ENCODE data around the gene SLC27A4. TPM values are rescaled to one million over a fixed set of nuclear protein-coding genes. Genes with fewer than 3 reads are reported as not detected.

SLC27A4 gene
- total and polyA plus RNA-seq, 10 donors = 8.4 to 15.5 (median 11.6) TPM

DNA sequence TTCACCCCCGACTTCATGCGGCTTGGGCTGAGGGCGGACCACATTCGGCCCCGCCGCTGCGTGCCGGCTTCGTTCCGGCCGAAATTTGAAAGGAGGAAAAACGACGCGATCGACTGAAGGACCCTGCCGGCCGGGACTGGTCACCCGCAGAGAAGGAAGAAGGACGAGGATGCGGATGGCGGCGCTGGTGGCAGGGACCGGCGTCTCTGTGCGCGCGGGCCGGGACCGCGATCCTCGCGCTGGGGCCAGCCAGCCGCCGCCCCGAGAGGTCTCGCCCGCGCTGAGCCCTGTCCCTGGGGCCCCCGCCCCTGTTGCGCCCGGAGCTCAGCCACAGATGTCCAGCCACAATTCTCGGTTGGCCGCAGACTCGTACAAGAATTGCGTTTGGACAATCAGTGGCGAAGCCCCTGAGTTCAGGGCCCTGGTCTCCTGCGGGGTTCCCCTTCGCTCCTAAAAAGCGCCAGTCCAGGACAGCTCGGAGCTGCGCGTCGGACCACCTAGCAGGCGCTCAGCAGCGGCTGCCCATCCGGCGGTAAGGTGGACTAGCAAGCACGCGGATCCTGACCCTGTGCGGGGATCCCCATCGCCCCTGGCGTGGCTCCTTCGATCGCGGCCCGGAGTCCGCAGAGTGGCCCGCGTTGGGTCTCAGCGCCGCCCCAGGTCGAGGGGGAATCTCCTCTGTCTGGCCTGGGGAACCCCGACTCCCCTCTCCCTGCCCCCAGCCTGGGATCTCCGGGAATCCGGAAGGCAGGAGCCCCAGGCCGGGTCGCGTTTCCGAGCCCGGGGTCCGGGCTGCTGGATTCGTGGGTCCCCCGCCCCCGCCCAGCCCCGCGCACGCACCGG, 52.2 kb downstream of the SLC27A4 start:
- TF ChIP-seq POLR2A (IDR thresholded peaks at IDR 0.05) = no peak
- peak in 2 of 3 donors; percentile 9 to 39 for TF ChIP-seq POLR2AphosphoS5 (IDR thresholded peaks at IDR 0.05)
- no peak for TF ChIP-seq CTCF (IDR thresholded peaks at IDR 0.05 in 8 of 11, conservative IDR thresholded peaks at IDR 0.05 in 3 of 11)
- H3K36me3 ChIP-seq = peaks cover 0 to 65% (median 56%) of the 10 kb centered on the region in 6 donors
- no peak overlapping the region for H3K4me3 ChIP-seq
- no peak overlapping the region for H3K27ac ChIP-seq
- H3K9me3 ChIP-seq = no peaks in the 10 kb centered on the region
- intact Hi-C loops (cut with DNase I; ENCODE audit: low total_unique reads) = no loop called here
- peaks cover 4 to 14% (median 9%) of the 10 kb centered on the region in 6 donors for H3K4me1 ChIP-seq
- H3K27me3 ChIP-seq (replicated peaks in 1 of 7) = peaks cover 0 to 10% (median 0%) of the 10 kb centered on the region in 7 donors
- no peak for DNase-seq
- 83 to 91% (median 90%) methylated on average over 45 to 88 of the region's 88 CpGs for WGBS, 5 donors

DNA sequence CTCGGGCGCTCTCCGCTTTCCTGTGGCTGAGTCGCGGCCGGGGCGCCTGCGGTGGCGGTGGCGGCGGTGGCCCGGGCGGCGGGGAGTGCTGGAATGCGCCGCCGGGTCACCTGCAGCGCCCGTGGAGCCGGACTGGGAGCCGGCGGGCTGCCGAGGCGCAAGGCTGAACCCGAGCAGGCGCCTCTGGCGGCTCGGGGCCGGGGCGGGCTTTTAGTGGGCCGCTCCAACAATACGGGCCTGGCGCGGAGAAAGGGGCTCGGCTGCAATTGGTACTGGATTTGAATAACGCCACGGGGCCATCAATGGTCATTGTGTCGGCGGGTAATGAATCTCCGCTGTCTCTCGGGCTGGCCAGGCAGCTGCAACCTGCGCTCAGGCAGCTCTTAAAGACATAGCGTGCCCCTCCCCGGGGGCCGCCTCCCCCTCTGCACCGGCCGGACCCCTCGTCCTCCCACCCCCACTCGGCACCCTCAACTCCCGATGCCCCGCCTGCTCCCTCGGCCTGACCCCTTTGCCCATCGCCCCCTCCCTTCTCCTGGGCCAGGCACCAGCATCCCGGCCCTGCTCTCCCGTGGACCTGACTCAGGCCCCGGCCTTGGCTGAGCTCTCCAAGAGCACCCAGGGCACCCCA, 52.9 kb downstream of the SLC27A4 start:
- peaks cover 4 to 19% (median 12%) of the 10 kb centered on the region in 6 donors for H3K4me1 ChIP-seq
- no peaks in the 10 kb centered on the region for H3K9me3 ChIP-seq
- no peak for DNase-seq
- intact Hi-C loops (cut with DNase I; ENCODE audit: low total_unique reads) = no loop called here
- H3K36me3 ChIP-seq = peaks cover 0 to 58% (median 48%) of the 10 kb centered on the region in 6 donors
- peaks cover 0 to 10% (median 0%) of the 10 kb centered on the region in 7 donors for H3K27me3 ChIP-seq (replicated peaks in 1 of 7)
- 82 to 93% (median 89%) methylated on average over 40 to 56 of the region's 56 CpGs for WGBS, 5 donors
- no peak overlapping the region for H3K27ac ChIP-seq
- no peak overlapping the region for H3K4me3 ChIP-seq
- TF ChIP-seq POLR2A (IDR thresholded peaks at IDR 0.05) (no peak), POLR2AphosphoS5 (IDR thresholded peaks at IDR 0.05) (no peak), CTCF (IDR thresholded peaks at IDR 0.05 in 8 of 11, conservative IDR thresholded peaks at IDR 0.05 in 3 of 11) (no peak)

GRCh38 chr9:128393970-128394369, 53.6 kb downstream of the SLC27A4 start:
- Histone ChIP-seq H3K27ac (no peak overlapping the region), H3K4me1 (peaks cover 4 to 19% (median 12%) of the 10 kb centered on the region in 6 donors), H3K4me3 (no peak overlapping the region), H3K36me3 (peaks cover 0 to 51% (median 41%) of the 10 kb centered on the region in 6 donors), H3K9me3 (no peaks in the 10 kb centered on the region), H3K27me3 (replicated peaks in 1 of 7) (peaks cover 0 to 10% (median 0%) of the 10 kb centered on the region in 7 donors)
- intact Hi-C loops (cut with DNase I; ENCODE audit: low total_unique reads) = no loop called here
- WGBS, 5 donors = 55 to 93% (median 75%) methylated on average over 4 to 7 of the region's 7 CpGs
- no peak for DNase-seq
- TF ChIP-seq POLR2A (IDR thresholded peaks at IDR 0.05) (no peak), POLR2AphosphoS5 (IDR thresholded peaks at IDR 0.05) (peak in 1 of 3 donors; percentile 7)

- peaks cover 0 to 10% (median 0%) of the 10 kb centered on the region in 7 donors for H3K27me3 ChIP-seq (replicated peaks in 1 of 7)
- intact Hi-C loops (cut with DNase I; ENCODE audit: low total_unique reads) = no loop called here
These were observed 54.2 kb downstream of the SLC27A4 start for GRCh38 chr9:128394379-128395168.

More at GRCh38 chr9:128394379-128395168, 54.2 kb downstream of the SLC27A4 start:
- Histone ChIP-seq H3K36me3 (peaks cover 0 to 45% (median 35%) of the 10 kb centered on the region in 6 donors), H3K27ac (no peak overlapping the region), H3K4me3 (no peak overlapping the region), H3K9me3 (no peaks in the 10 kb centered on the region), H3K4me1 (peaks cover 4 to 19% (median 12%) of the 10 kb centered on the region in 6 donors)
- WGBS, 5 donors = 73 to 85% (median 79%) methylated on average over 9 of the region's 9 CpGs
- TF ChIP-seq POLR2AphosphoS5 (IDR thresholded peaks at IDR 0.05) = no peak
- no peak for TF ChIP-seq CTCF (IDR thresholded peaks at IDR 0.05 in 8 of 11, conservative IDR thresholded peaks at IDR 0.05 in 3 of 11)
- no peak for TF ChIP-seq POLR2A (IDR thresholded peaks at IDR 0.05)
- no peak for DNase-seq

Measured in spleen (tissue), 11 donors.